TTC549 (cell line): ENCODE results near the gene TMEM91.
"Not testable (repeated sequence)": the region's sequence is repeated elsewhere in the genome, so short reads cannot be mapped to it uniquely, and the experiment has no call there.

Source experiments
- FAIRE-seq: peaks from 2 replicates; lab custom pipeline; 2012; peaks lifted over from hg19 to GRCh38; lab: Jason Lieb, UNC

TMEM91 gene

DNA sequence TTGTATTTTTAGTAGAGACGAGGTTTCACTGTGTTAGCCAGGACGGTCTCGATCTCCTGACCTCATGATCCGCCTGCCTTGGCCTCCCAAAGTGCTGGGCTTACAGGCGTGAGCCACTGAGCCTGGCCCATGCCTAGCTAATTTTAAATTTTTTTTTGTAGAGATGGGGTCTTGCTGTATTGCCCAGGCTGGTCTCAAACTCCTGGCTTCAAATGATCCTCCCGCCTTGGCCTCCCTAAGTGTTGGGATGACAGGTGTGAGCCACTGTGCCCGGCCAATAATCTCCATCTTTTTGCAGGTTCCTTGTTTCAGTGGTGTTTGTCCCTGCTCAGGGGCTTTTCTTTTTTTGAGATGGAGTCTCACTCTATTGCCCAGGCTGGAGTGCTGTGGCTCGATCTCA lies 5.2 kb downstream of the TMEM91 start:
- FAIRE-seq: not testable (repeated sequence)

DNA sequence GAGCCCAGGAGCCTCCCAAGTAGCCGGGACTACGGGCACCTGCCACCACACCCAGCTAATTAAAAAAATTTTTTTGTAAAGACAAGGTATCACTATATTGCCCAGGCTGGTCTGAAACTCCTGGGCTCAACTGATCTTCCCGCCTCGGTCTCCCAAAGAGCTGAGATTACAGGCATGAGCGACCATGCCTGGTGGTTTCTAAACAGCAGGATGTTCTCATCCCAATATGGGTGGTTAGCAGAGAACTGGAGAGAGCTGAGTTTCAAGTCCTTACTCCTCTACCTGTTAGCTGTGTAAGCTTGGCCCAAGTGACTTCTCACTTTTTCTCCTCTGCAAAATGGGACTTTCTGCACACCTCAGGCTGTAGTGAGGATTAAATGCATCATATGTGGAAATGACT lies 8.0 kb downstream of the TMEM91 start:
- FAIRE-seq: no peak

DNA sequence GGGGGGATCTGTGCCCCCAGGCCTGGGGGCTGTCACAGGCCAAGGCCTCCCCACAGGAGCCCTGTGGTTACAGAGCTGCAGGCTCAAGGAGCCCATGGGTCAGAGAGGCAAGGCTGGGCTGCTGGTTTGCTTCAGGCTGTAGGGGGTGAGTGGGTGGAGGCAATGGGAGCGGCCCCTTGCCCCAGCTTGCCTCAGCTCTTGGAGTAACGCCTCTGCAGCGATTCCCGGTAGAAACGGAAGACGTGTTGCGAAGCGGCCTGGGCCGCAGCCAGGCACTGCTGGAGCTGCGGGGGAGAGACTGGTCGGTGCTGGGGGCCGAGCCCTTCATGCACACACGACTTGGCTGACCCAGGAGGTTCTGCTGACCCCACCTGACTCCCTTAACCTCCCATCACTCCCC lies 10.1 kb downstream of the TMEM91 start:
- no peak for FAIRE-seq

DNA sequence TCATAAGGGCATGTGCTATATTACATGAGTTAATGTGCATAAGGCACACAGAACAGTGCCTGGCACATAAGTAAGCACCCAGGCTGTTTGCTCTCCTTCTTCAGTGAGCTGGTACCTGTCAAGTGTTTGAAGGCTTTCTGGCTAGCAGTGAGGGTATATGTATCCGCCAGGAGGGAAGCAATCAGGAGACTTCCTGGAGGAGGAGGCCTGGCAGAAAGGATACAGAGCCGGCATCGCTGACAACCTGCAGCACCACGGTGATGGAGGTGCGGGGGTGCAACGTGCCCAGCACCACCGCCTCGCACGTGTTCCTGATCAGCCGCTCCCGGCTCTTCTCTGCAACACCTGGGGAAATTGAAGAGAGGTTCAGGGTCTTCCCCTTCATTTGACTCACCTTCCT lies 15.3 kb downstream of the TMEM91 start:
- FAIRE-seq: no peak

DNA sequence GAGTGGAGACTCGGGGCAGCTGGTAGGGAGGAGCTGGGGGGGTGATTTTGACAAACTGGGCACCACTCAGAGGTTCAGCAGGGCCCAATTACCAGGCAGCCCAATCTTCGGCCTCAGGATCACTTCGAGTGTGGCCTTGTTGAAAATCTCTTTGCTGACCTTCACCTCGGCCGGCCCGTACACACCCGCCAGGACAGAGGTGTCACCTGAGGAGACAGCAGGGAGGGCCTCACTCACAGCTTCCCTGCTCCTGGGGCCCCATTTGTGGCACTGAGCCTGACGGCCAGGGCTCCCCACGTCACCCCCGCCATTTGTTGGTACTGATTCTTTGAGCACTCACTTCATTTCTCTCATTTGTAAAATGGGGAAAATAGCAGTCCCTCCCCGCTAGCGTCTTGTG lies 16.4 kb downstream of the TMEM91 start:
- FAIRE-seq: no peak

DNA sequence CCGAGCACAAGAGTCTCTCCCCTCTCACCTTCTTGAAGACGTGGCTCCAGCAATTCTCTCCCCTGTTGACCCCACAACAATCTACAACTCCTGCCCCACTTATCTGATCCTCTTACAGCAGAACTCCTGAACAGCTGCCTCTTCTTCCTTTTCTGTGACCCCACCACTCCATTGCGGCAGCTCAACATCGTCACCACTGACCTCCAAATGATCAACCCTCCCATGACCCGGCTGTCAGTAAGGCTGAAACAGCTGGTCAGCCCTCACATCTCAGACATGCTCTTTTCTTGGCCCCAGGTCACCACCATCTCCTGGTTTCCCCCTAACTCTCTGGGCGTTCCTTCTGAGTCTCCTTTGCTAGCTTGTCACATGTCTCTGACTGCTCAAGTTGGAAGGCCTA lies 19.0 kb downstream of the TMEM91 start:
- no peak for FAIRE-seq

DNA sequence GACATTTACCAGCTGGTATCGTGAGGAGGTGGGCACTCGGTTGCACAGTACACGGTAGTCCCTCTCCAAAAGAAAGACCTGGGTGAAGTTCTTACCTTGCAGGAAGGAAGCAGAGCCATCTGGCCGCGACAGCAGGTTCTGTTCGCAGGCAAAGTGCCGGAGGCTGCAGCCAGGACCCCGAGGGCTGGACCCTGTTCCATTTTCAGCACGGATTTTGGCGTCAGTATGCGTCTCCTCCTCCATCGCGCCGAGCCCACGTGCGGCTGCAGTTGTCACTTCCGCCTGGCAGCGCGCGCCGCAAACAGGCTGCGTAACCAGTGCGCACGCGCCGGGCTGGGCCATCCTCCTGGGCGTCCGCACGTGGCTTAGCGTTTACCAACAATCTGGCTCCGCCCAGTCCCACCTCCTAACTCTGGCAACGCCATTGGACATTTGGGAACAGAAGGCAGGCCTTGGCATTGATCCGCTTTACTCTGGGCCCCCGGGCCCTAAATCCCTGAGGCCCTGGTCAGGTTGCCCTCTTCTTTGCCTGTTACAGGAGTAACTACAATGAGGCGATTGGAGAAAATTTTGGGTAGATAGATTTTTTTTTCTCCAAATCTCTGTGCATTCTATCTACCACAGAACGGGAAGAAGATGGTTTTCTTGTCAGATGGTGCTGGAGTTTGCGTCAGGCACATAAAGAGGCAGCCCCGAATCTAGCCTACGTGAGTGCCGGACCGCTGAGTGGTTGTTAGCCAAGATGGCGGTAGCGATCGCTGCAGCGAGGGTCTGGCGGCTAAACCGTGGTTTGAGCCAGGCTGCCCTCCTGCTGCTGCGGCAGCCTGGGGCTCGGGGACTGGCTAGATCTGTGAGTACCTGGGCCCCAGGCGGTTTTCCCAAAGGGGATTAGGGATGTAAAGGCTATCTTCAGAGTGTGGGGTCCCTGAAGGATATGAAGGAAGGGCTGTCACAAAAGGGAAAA lies 21.0 kb downstream of the TMEM91 start, which contains the start of the genes BCKDHA and EXOSC5:
BCKDHA (plus strand) TSS at position 733 of the 964 bp plus-strand sequence; CDS start at position 743, 10 bp downstream.
EXOSC5 (minus strand) TSS at position 274 of the 964 bp plus-strand sequence; CDS start at position 243, 31 bp downstream.
- FAIRE-seq: peak; percentile 92

DNA sequence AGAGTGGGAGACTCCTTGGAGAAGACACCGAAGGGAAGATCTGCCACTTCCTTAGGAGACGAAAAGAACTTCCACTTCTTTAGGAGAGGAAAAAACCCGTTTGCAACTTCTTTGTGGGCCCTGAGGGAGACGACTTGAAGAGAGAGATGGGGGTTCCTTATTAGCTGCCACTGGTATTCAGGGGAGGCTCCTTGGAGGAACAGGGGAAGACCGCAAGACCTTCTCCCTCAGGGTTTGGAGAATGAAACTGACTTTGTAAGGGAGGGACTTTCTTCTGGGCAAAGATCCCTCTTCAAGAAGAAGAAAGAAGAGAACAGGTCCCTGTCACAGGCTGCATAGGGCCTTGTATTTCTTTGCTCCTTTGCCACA lies 21.7 kb downstream of the TMEM91 start:
- FAIRE-seq: no peak

DNA sequence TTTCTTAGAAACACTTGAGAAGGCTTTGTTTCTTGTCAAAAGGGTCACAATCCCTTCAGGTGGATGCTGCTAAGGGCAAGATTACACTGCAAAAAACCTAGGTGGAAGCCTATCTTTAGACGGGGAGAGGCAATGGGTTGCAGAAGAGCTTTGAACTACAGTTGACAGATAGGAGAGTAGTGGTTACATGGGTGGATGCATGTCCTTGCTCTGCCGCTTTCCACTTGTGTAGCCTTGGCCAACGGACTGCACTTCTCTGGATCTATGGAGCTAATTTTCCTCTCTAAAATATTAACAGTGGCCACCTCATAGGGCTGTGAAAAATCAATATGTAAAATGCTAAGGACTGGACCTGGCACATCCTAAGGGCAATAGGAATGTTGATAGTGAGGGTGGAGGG lies 22.3 kb downstream of the TMEM91 start:
- FAIRE-seq: no peak

DNA sequence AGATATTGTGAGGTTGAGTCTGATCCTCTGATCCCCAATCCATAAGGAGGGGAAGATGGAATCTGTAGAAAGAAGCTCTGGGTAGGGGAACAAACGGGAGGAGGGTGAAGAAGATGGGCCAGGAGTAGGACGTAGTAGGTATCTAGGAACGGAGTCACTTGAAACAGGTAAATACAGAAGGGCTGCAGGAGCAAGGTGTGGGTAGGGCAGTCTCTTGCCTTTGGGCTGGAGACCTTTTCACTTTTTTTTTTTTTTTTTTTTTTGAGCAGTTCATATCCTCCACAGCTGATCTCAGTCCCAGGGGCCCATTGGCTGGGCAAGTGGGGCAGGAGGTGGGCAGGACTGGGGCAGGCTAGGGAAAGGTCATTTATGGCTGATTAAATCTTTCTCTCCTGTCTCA lies 22.8 kb downstream of the TMEM91 start:
- no peak for FAIRE-seq

DNA sequence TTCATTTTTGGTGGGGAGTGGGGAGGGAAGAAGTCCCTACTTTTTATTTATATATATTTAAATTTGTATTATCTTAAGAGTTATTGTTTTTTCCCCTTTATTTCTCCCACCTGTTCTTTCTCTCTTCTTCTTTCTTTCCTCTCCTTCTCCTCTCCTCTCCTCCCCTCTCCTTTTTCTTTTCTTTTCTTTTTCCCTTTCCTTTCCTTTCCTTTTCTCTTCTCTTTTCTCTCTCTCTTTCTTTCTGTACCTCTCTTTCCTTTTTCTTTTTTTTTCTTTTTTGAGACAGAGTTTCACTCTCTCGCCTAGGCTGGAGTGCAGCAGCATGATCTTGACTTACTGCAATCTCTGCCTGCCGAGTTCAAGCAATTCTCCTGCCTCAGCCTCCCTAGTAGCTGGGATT lies 23.2 kb downstream of the TMEM91 start:
- no peak for FAIRE-seq

DNA sequence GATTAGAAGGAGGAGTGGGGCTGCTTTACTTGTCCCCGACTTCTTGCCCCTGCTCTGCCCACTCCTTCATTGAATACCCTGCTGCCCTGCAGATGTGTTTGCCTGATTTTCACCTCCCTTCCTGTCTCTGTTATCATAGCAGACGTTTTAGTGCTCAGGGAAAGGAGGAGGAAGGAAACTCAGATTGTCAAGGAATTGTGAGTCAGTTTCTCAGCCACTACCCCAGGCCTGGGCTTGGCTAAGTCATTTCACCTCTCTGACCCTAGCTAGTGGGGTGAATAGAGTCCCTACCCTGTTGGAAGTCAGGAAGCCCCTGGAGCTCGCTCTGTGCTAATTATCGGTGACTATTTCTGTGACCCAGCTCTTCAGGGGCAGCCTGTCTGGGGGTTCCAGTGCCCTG lies 25.1 kb downstream of the TMEM91 start:
- no peak for FAIRE-seq

DNA sequence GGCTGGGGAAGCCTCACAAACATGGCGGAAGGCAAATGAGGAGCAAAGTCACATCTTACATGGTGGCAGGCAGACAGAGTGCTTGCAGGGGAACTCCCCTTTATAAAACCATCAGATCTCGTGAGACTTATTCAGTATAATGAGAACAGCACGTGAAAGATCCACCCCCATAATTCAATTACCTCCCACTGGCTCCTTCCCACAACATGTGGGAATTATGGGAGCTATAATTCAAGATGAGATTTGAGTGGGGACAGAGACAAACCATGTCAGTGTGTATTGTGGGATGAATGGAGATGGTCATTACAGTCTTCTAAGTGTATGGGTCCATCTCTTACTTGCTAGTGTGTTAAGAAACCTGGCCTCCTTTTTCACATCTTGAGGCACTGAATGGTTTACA lies 25.7 kb downstream of the TMEM91 start:
- no peak for FAIRE-seq

DNA sequence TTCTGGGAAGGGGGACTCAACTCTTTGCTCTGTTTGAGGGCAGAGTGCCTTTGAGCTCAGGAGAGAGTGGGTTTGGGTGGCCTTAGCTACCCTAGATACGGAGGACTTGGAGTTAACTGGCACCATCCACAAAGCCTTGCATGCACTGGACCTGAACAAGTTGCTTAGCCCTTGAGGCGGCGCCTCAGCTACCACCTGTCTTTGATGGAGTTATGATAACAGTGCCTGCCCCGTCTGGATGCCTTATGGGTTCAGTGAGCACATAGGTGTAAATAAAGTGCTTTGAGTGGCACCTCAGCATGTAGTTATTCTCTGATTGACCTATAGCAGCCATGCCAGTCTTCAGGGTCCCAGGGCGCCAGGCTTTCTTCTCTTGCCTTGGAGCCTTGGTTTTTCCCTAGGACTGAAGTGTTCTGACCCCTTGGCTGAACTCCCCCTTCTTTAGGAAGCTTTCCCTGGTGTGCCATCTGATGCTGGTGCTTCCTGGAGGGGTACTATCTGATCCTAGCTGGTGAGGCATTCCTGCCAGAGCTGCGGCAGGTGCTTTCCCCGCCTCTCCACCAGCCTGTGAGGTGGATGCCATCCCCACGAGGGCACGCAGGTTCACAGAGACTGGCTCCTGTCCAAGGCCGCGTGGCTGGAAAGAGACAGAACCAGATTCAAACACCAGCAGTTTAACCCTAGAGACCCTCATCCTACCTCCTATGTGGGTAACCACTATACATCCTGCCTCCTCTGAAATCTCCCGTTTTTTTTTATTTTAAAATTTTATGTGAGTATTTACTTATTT lies 27.0 kb downstream of the TMEM91 start:
- FAIRE-seq: no peak

DNA sequence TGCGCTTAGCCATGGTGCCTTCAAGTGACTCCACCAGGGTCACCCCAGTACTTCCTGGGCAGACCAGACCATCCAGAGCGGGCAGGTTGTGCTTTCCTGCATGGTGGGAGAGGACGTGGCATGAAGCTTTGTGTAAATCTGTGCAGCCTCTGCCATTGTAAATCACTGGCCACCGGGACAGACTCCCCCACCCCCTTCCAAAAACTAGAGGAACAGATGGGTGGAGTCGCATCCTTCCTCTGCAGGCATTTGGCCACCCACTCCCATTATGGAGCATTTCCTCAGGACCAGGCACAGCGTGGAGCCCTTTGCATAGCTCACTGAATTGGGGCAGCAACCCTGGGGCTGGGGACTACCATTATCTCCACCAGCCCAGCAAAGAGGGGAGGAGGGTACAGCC lies 29.4 kb downstream of the TMEM91 start:
- FAIRE-seq: no peak

DNA sequence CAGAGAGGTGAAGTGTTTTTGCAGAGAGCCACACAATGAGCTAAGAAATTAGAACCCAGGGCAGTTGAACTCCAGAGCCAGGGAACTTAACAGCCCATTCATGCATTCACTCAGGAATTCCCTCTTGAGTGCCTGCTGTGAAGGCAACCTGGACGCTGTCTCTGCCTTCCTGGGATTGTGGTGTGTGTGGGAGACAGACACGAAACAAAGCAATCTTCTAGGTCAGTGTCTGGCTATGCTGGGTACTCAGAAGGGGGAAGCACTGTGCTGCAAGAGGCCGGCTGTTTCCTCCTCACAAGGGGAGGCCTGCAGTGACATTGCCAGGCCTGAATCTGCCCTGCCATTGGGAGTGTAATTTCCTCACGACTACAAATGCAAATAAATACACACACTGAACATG lies 30.9 kb downstream of the TMEM91 start:
- no peak for FAIRE-seq

DNA sequence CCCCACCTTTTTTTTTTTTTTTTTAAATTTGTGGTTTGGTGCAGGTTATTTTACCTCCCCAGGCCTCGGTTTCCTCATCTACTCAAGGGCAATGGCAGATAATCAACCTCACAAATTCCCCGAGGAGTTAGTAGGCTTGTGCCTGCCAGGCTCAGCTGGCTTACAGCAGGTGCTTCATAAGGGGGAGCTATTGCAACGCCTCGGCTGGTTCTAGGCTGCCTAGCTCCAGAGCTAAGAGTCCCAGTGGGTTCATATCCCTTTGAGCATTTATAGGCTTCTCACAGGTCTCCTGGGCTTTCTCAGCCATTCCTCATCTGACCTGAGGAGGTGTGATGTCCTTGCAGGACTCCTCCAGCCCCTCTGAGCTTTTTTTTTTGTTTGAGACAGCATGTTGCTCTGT lies 31.9 kb downstream of the TMEM91 start:
- FAIRE-seq: no peak

DNA sequence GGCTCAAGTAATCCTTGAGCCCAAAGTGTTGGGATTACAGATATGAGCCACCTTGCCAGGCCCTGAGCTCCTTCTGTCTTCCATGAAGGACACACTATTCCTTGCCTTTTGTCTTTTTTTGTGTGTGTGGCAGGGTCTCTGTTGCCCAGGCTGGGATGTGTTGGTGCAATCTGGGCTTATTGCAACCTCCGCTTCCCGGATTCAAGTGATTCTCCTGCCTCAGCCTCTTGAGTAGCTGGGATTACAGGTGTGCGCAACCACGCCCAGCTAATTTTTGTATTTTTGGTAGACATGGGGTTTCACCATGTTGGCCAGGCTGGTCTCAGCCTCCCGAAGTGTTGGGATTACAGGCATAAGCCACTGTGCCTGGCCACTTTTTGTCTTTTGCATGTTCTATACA lies 32.5 kb downstream of the TMEM91 start:
- FAIRE-seq: not testable (repeated sequence)

DNA sequence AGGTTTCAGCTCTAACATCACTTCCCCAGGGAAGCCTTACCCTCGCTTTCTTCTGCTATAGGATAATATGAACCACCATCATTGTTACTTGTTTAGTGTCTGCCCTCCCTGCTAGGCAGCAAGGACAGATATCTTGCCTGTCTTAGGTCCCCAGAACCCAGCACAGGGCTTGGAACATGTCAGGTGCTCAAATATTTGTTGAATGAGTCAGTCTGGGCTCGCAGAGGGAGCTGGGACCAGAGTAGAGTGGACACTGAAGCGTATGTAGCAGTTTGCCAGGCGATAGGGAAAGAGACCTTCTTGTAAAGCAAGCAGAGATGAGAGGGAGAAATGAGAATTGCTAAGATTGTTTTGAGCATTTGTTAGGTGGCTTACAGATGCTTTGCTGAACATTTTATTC lies 33.0 kb downstream of the TMEM91 start:
- no peak for FAIRE-seq

DNA sequence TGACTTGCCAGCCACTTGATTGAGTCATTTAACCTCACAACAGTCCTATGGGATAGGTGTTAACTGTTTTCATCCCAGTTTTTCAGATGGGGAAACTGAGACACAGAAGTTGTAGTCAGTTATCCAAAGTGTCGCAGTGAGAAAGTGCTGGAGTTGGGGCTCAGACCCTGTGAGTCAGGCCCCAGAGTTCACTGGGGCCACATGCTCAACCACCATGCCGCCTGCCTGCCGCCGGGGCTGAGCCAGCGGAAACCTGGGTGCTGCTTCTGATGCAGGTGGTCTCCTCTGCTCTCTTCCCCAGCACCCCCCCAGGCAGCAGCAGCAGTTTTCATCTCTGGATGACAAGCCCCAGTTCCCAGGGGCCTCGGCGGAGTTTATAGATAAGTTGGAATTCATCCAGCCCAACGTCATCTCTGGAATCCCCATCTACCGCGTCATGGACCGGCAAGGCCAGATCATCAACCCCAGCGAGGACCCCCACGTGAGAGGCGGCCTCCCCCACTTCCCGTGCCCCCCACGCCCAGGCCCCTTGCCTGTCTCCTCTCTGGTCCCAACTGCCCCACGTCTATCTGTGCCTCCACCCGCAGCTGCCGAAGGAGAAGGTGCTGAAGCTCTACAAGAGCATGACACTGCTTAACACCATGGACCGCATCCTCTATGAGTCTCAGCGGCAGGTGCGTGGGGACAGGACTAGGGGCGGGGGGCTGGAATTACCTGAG lies 34.2 kb downstream of the TMEM91 start:
- no peak for FAIRE-seq

DNA sequence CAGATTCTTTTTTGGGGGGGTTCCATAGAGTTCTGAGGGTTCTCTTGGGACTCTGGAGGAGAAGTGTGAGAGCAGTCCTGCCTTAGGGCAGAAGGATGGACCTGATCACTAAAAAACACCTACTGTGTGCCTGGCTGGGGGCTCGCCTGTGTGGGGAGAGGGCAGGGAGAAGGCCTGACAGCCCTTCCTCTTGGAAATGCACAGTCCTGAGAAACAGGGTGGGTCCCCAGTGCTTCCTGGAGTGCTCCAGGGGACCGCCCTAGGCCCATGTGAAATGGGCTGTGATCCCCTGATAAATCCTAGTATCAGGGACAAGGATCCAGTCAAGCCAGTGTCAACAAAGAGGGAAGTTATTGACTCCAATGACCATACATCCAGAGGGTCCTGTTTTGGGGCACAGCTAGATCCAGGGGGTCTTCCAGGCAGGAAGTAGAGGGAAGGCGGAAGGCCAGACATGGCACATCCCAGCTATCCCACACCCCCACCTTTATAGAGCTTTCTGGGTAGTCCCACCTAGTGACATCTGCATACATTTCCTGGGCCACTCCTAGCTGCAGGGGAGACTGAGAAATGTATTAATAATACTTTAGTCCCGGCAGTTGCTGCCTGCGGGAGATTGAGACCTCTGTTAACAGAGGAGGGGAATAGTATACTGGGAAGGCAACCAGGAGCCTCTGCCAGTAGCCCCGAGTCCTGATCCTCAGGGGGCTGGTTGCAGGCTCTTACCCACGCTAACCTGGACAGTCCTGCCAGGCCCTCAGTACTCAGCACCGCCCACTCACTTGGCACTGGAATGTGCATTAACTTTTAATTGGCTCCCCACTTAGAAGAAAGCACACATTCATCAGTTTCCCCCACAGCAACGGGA lies 35.0 kb downstream of the TMEM91 start:
- FAIRE-seq: no peak

DNA sequence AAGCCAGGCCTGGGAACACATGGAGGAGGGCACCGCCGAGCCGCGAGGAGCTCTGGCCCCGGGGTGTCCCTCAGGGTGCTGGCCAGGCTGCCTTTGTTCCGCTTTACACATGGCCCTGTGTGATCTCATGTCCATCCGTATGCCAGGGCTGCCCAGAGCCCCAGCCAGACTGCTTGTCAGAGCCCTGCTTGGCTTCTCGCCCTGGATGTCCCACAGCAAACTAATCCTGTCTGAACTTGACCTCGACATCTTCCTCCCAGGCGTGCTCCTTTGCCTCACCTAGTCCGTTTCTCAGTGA lies 35.6 kb downstream of the TMEM91 start:
- FAIRE-seq: no peak
